HG03469 (cell line): ENCODE measurements around the gene RNASEH2C.
A peak's percentile ranks its signal among the peaks of the same experiment; 100 is the strongest.
"Not testable (repeated sequence)": the region's sequence is repeated elsewhere in the genome, so short reads cannot be mapped to it uniquely, and the experiment has no call there.

Experiments used
- ATAC-seq: cut with Tn5 transposase; IDR thresholded peaks from one replicate; pipeline ENCODE4 v1.9.1; 2021; ENCODE audit warnings: mild to moderate bottlenecking, moderate library complexity, moderate number of reproducible peaks; ENCODE audit not compliant: unreplicated experiment

RNASEH2C gene

GRCh38 chr11:65717906-65718305 is 2.7 kb downstream of the RNASEH2C start:
- ATAC-seq, result no peak

- ATAC-seq, result no peak
Observed at GRCh38 chr11:65716774-65717405, 3.7 kb downstream of the RNASEH2C start.

GRCh38 chr11:65716302-65716701 is 4.3 kb downstream of the RNASEH2C start:
- no peak for ATAC-seq

GRCh38 chr11:65714433-65714832 is 6.2 kb downstream of the RNASEH2C start:
- no peak for ATAC-seq

- no peak for ATAC-seq
Observed at GRCh38 chr11:65713212-65713969, 7.2 kb downstream of the RNASEH2C start.

GRCh38 chr11:65712633-65713076 is 7.9 kb downstream of the RNASEH2C start:
- ATAC-seq, result peak; percentile 16

- ATAC-seq, result peak; percentile 50
Observed at GRCh38 chr11:65711785-65712632, 8.6 kb downstream of the RNASEH2C start, which contains the start of gene KAT5. TSS of gene KAT5 (plus strand) at chr11:65712252. CDS start at chr11:65712268, 16 bp downstream.

GRCh38 chr11:65710421-65710820 is 10.2 kb downstream of the RNASEH2C start:
- no peak for ATAC-seq

GRCh38 chr11:65709661-65710060 is 10.9 kb downstream of the RNASEH2C start:
- no peak for ATAC-seq

- no peak for ATAC-seq
Observed at GRCh38 chr11:65708451-65708850, 12.1 kb downstream of the RNASEH2C start.

GRCh38 chr11:65707002-65707401 is 13.6 kb downstream of the RNASEH2C start:
- not testable (repeated sequence) for ATAC-seq

- ATAC-seq, result not testable (repeated sequence)
Observed at GRCh38 chr11:65706303-65706763, 14.3 kb downstream of the RNASEH2C start.

- no peak for ATAC-seq
Observed at GRCh38 chr11:65703846-65704245, 16.8 kb downstream of the RNASEH2C start.

- ATAC-seq, result no peak
Observed at GRCh38 chr11:65701686-65702085, 18.9 kb downstream of the RNASEH2C start.

- ATAC-seq, result no peak
Observed at GRCh38 chr11:65700399-65700798, 20.2 kb downstream of the RNASEH2C start.

GRCh38 chr11:65699306-65699705 is 21.3 kb downstream of the RNASEH2C start:
- ATAC-seq, result no peak

GRCh38 chr11:65698205-65698604 is 22.4 kb downstream of the RNASEH2C start:
- no peak for ATAC-seq

GRCh38 chr11:65696802-65697552 is 23.6 kb downstream of the RNASEH2C start:
- no peak for ATAC-seq

GRCh38 chr11:65695459-65696241 is 24.9 kb downstream of the RNASEH2C start:
- ATAC-seq, result no peak

GRCh38 chr11:65692367-65692766 is 28.2 kb downstream of the RNASEH2C start:
- no peak for ATAC-seq
